IMR-90 (cell line): ENCODE measurements around the gene BPI.

Source experiments
- CEBPB ChIP-seq: IDR thresholded peaks from 2 replicates; pipeline ENCODE4 v1.6.1; 2012; ENCODE audit warnings: low read depth, low read length, improper control_type of control experiment
- MAZ ChIP-seq: IDR thresholded peaks from 2 replicates; pipeline ENCODE4 v1.6.1; 2012; ENCODE audit warnings: low read depth, mild to moderate bottlenecking, low read length, improper control_type of control experiment, moderate library complexity, borderline replicate concordance
- NFE2L2 ChIP-seq: fragments of 150-350 bp; IDR thresholded peaks from 2 replicates; pipeline ENCODE4 v1.6.1; 2016; ENCODE audit warnings: low read depth, mild to moderate bottlenecking, low read length
- POLR2A ChIP-seq: IDR thresholded peaks from 2 replicates; pipeline ENCODE4 v1.6.1; 2012; ENCODE audit warnings: mild to moderate bottlenecking, low read depth, low read length
- RAD21 ChIP-seq: IDR thresholded peaks from 2 replicates; pipeline ENCODE4 v1.6.1; 2012; ENCODE audit warnings: low read length, improper control_type of control experiment
- RCOR1 ChIP-seq: IDR thresholded peaks from 2 replicates; pipeline ENCODE4 v1.6.1; 2012; ENCODE audit warnings: mild to moderate bottlenecking, low read length, improper control_type of control experiment; ENCODE audit not compliant: insufficient replicate concordance
- RFX5 ChIP-seq: IDR thresholded peaks from 2 replicates; pipeline ENCODE4 v1.8.0; 2012; ENCODE audit warnings: low read depth, mild to moderate bottlenecking, low read length, moderate library complexity
- SMC3 ChIP-seq: fragments of 150-350 bp; IDR thresholded peaks from 2 replicates; pipeline ENCODE4 v1.6.1; 2016; ENCODE audit warnings: low read depth, mild to moderate bottlenecking, antibody characterized with exemption, low read length, moderate library complexity
- TF ChIP-seq, protein P1 (sequence below): conservative IDR thresholded peaks from 2 replicates; pipeline ENCODE4 v1.5.1; 2012; ENCODE audit warnings: mild to moderate bottlenecking, low read depth, low read length, improper control_type of control experiment
- TF ChIP-seq, protein P2 (sequence below): fragments of 150-350 bp; IDR thresholded peaks from 2 replicates; pipeline ENCODE4 v1.6.1; 2016; ENCODE audit warnings: low read depth, mild to moderate bottlenecking, low read length, moderate library complexity, borderline replicate concordance

DNA sequence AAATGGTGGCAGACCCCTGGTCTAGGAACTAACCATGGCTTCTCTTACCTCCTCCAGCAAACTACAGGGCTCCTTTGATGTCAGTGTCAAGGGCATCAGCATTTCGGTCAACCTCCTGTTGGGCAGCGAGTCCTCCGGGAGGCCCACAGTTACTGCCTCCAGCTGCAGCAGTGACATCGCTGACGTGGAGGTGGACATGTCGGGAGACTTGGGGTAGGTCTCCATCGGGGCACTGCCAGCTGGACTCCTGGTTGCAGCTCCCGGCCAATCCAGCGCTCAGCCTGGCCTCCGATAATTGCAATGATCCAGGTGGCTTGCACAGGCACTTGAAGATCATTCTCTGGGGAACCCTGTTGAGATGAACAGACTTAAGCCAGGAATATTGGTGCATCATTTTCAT is 50.3 kb downstream of the BPI start:
- TF ChIP-seq, protein P1, sequence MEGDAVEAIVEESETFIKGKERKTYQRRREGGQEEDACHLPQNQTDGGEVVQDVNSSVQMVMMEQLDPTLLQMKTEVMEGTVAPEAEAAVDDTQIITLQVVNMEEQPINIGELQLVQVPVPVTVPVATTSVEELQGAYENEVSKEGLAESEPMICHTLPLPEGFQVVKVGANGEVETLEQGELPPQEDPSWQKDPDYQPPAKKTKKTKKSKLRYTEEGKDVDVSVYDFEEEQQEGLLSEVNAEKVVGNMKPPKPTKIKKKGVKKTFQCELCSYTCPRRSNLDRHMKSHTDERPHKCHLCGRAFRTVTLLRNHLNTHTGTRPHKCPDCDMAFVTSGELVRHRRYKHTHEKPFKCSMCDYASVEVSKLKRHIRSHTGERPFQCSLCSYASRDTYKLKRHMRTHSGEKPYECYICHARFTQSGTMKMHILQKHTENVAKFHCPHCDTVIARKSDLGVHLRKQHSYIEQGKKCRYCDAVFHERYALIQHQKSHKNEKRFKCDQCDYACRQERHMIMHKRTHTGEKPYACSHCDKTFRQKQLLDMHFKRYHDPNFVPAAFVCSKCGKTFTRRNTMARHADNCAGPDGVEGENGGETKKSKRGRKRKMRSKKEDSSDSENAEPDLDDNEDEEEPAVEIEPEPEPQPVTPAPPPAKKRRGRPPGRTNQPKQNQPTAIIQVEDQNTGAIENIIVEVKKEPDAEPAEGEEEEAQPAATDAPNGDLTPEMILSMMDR, result no peak
- no peak for TF ChIP-seq SMC3
- TF ChIP-seq, protein P2, sequence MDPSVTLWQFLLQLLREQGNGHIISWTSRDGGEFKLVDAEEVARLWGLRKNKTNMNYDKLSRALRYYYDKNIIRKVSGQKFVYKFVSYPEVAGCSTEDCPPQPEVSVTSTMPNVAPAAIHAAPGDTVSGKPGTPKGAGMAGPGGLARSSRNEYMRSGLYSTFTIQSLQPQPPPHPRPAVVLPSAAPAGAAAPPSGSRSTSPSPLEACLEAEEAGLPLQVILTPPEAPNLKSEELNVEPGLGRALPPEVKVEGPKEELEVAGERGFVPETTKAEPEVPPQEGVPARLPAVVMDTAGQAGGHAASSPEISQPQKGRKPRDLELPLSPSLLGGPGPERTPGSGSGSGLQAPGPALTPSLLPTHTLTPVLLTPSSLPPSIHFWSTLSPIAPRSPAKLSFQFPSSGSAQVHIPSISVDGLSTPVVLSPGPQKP, result no peak
- no peak for TF ChIP-seq RCOR1
- TF ChIP-seq NFE2L2, result no peak
- no peak for TF ChIP-seq MAZ
- TF ChIP-seq CEBPB, result no peak
- TF ChIP-seq POLR2A, result no peak
- no peak for TF ChIP-seq RAD21
- no peak for TF ChIP-seq RFX5
